Skin epidermis (tissue), 12 donors: ENCODE data around the gene UBB.

Source experiments
- H3K27ac ChIP-seq, 21 experiments: fragments of 200-600 bp; sonication (generic) in 11 of 21; one replicate each; pipeline ENCODE4 v1.5.0; 2020; ENCODE audit warnings: mild to moderate bottlenecking in 3 of 21, inconsistent platforms in 2 of 21, moderate library complexity in 2 of 21
- H3K4me3 ChIP-seq, 7 experiments: fragments of 200-600 bp; sonication (generic) in 2 of 7; one replicate each; pipeline ENCODE4 v1.5.0; 2020; ENCODE audit warnings: inconsistent platforms in 2 of 7, mild to moderate bottlenecking in 2 of 7, moderate library complexity in 1 of 7

UBB gene

GRCh38 chr17:16415031-16415924 is 34.4 kb downstream of the UBB start, which contains the start of gene TRPV2:
TSS of gene TRPV2 (plus strand) at chr17:16415571. CDS start at chr17:16417669, 2,098 bp downstream.
- peak within 1 kb of the TSS; percentile 52 to 98 (median 89) for H3K27ac ChIP-seq
- H3K4me3 ChIP-seq, result peak within 1 kb of the TSS; percentile 31 to 58 (median 53)

GRCh38 chr17:16417399-16417798 is 36.5 kb downstream of the UBB start:
- no peak overlapping the region for H3K4me3 ChIP-seq
- H3K27ac ChIP-seq, result peak overlapping the region in 15 of 21 experiments; percentile 1 to 98 (median 90)

GRCh38 chr17:16417896-16418684 is 37.2 kb downstream of the UBB start:
- H3K4me3 ChIP-seq, result no peak overlapping the region
- H3K27ac ChIP-seq, result peak overlapping the region in 20 of 21 experiments; percentile 28 to 97 (median 76)

GRCh38 chr17:16418685-16419068 is 37.8 kb downstream of the UBB start:
- Histone ChIP-seq H3K4me3 (no peak overlapping the region), H3K27ac (peak overlapping the region in 20 of 21 experiments; percentile 28 to 97 (median 76))

- no peak overlapping the region for H3K4me3 ChIP-seq
- peak overlapping the region in 20 of 21 experiments; percentile 28 to 97 (median 78) for H3K27ac ChIP-seq
Observed at GRCh38 chr17:16419074-16419928, 38.4 kb downstream of the UBB start.

- peak overlapping the region in 20 of 21 experiments; percentile 28 to 97 (median 76) for H3K27ac ChIP-seq
- no peak overlapping the region for H3K4me3 ChIP-seq
Observed at GRCh38 chr17:16419929-16420271, 39.0 kb downstream of the UBB start.

- H3K4me3 ChIP-seq, result no peak overlapping the region
- H3K27ac ChIP-seq, result no peak overlapping the region
Observed at GRCh38 chr17:16422416-16422815, 41.5 kb downstream of the UBB start.

GRCh38 chr17:16423226-16423872 is 42.5 kb downstream of the UBB start:
- no peak overlapping the region for H3K4me3 ChIP-seq
- no peak overlapping the region for H3K27ac ChIP-seq

GRCh38 chr17:16425202-16425601 is 44.3 kb downstream of the UBB start:
- H3K27ac ChIP-seq, result no peak overlapping the region
- no peak overlapping the region for H3K4me3 ChIP-seq

- Histone ChIP-seq H3K27ac (no peak overlapping the region), H3K4me3 (no peak overlapping the region)
Observed at GRCh38 chr17:16425698-16426659, 45.1 kb downstream of the UBB start.

GRCh38 chr17:16427020-16427419 is 46.1 kb downstream of the UBB start:
- Histone ChIP-seq H3K27ac (no peak overlapping the region), H3K4me3 (no peak overlapping the region)

- Histone ChIP-seq H3K27ac (peak overlapping the region in 6 of 21 experiments; percentile 8 to 55 (median 33)), H3K4me3 (no peak overlapping the region)
Observed at GRCh38 chr17:16428098-16428882, 47.4 kb downstream of the UBB start.

- H3K27ac ChIP-seq, result peak overlapping the region in 3 of 21 experiments; percentile 32 to 44 (median 34)
- H3K4me3 ChIP-seq, result no peak overlapping the region
Observed at GRCh38 chr17:16429083-16429482, 48.2 kb downstream of the UBB start.

- H3K27ac ChIP-seq, result no peak overlapping the region
- no peak overlapping the region for H3K4me3 ChIP-seq
Observed at GRCh38 chr17:16430650-16431049, 49.8 kb downstream of the UBB start.

GRCh38 chr17:16432017-16432416 is 51.1 kb downstream of the UBB start:
- no peak overlapping the region for H3K4me3 ChIP-seq
- no peak overlapping the region for H3K27ac ChIP-seq
